Endodermal cell (in vitro differentiated cells): ENCODE data around the gene FNDC1. TPM values are rescaled to one million over a fixed set of nuclear protein-coding genes. Genes with fewer than 3 reads are reported as not detected.

Experiments
- DNase-seq: peaks from one replicate; pipeline ENCODE4 v3.0.0-alpha.2; 2017
- H3K27ac ChIP-seq: 2 replicates; pipeline ENCODE4 v1.5.1; 2013; ENCODE audit warnings: mild to moderate bottlenecking, low read depth, low read length, moderate library complexity
- H3K27me3 ChIP-seq: 2 replicates; pipeline ENCODE4 v1.6.1; 2013; ENCODE audit warnings: mild to moderate bottlenecking, low read length, moderate library complexity; ENCODE audit not compliant: insufficient read depth, control insufficient read depth, poor library complexity, severe bottlenecking
- H3K36me3 ChIP-seq: 2 replicates; pipeline ENCODE4 v1.7.0; 2013; ENCODE audit warnings: mild to moderate bottlenecking, low read length, moderate library complexity; ENCODE audit not compliant: control insufficient read depth, insufficient read depth
- H3K4me1 ChIP-seq: one replicate; pipeline ENCODE4 v1.7.0; 2013; ENCODE audit warnings: low read length; ENCODE audit not compliant: control insufficient read depth, insufficient read depth
- H3K4me3 ChIP-seq: 2 replicates; pipeline ENCODE4 v1.5.1; 2013; ENCODE audit warnings: mild to moderate bottlenecking, low read length, moderate library complexity
- H3K9ac ChIP-seq: 2 replicates; pipeline ENCODE4 v1.6.1; 2013; ENCODE audit warnings: mild to moderate bottlenecking, low read length, moderate library complexity; ENCODE audit not compliant: poor library complexity, severe bottlenecking; ENCODE audit errors: extremely low read depth
- H3K9me3 ChIP-seq: 2 replicates; pipeline ENCODE4 v1.6.1; 2013; ENCODE audit warnings: mild to moderate bottlenecking, low read length, moderate library complexity; ENCODE audit not compliant: control insufficient read depth
- H3K27ac Mint-ChIP-seq: 2 replicates; pipeline ENCODE4 v1.8.0; 2020; ENCODE audit warnings: mixed read lengths
- H3K27me3 Mint-ChIP-seq: 2 replicates; pipeline ENCODE4 v1.8.0; 2021; ENCODE audit warnings: mild to moderate bottlenecking, mixed read lengths; ENCODE audit not compliant: insufficient read depth
- H3K36me3 Mint-ChIP-seq: 2 replicates; pipeline ENCODE4 v1.8.0; 2020; ENCODE audit warnings: low read depth, mixed read lengths
- H3K4me1 Mint-ChIP-seq: 2 replicates; pipeline ENCODE4 v1.8.0; 2020; ENCODE audit warnings: mixed read lengths
- H3K4me3 Mint-ChIP-seq: 2 replicates; pipeline ENCODE4 v1.8.0; 2020; ENCODE audit warnings: mild to moderate bottlenecking, moderate library complexity, mixed read lengths
- H3K9me3 Mint-ChIP-seq: 2 replicates; pipeline ENCODE4 v1.8.0; 2020; ENCODE audit warnings: mild to moderate bottlenecking, mixed read lengths
- CTCF ChIP-seq: fragments of 200-600 bp; sonication (generic); conservative IDR thresholded peaks from 2 replicates; pipeline ENCODE4 v1.5.0; 2021; ENCODE audit warnings: antibody characterized with exemption, mild to moderate bottlenecking
- WGBS, 2 experiments: methylation state at CpG; one replicate each; pipeline versions ENCODE4 v1.1.5 to v1.1.7; 2013; ENCODE audit warnings: missing lambda C conversion rate in 2 of 2, mixed read lengths in 1 of 2; ENCODE audit not compliant: insufficient coverage in 1 of 2, insufficient read length in 1 of 2; 5-methylcytosine and 5-hydroxymethylcytosine counted together
- total RNA-seq, 2 donors: library from RNA; stranded (reverse); fragmentation: NEBNext Ultra II Directional in 1 of 2; extraction: Animal tissue kit (Norgen Biotek cat#: 25700) in 1 of 2; gene quantifications; 2 replicates in 1 of 2; 3 replicates in 1 of 2; pipeline ENCODE4 v1.2.1, GENCODE V29; 2021

FNDC1 gene
- total RNA-seq, 2 donors from 2014 or later = 0.55 to 0.62 TPM

- no peaks in the 10 kb centered on the region for H3K4me1 ChIP-seq
- H3K9me3 Mint-ChIP-seq = peaks cover 6% of the 10 kb centered on the region
These were observed 21.3 kb downstream of the FNDC1 start for GRCh38 chr6:159190460-159190859.

GRCh38 chr6:159193923-159194322, 24.7 kb downstream of the FNDC1 start:
- peaks cover 7% of the 10 kb centered on the region for H3K4me1 Mint-ChIP-seq
- H3K27me3 ChIP-seq = peaks cover 10% of the 10 kb centered on the region
- no peaks in the 10 kb centered on the region for H3K36me3 Mint-ChIP-seq
- H3K27me3 Mint-ChIP-seq = peaks cover 11% of the 10 kb centered on the region
- H3K27ac Mint-ChIP-seq = no peak overlapping the region
- no peaks in the 10 kb centered on the region for H3K9me3 ChIP-seq
- no peak overlapping the region for H3K4me3 Mint-ChIP-seq
- H3K4me3 ChIP-seq = no peak overlapping the region
- no peaks in the 10 kb centered on the region for H3K4me1 ChIP-seq
- no peaks in the 10 kb centered on the region for H3K9me3 Mint-ChIP-seq
- no peak overlapping the region for H3K9ac ChIP-seq
- WGBS, 2 experiments = 86% methylated on average over 2 of the region's 2 CpGs; no CpG with 5 or more reads in 1 of the 2 experiments
- DNase-seq = no peak
- H3K36me3 ChIP-seq = no peaks in the 10 kb centered on the region
- no peak overlapping the region for H3K27ac ChIP-seq
- no peak for TF ChIP-seq CTCF

More at GRCh38 chr6:159190460-159190859, 21.3 kb downstream of the FNDC1 start:
- Mint-ChIP-seq H3K27me3 (peaks cover 9% of the 10 kb centered on the region), H3K4me1 (no peaks in the 10 kb centered on the region), H3K36me3 (no peaks in the 10 kb centered on the region), H3K4me3 (no peak overlapping the region), H3K27ac (no peak overlapping the region)
- TF ChIP-seq CTCF = no peak
- peaks cover 4% of the 10 kb centered on the region for H3K27me3 ChIP-seq
- H3K9me3 ChIP-seq = no peaks in the 10 kb centered on the region
- H3K27ac ChIP-seq = no peak overlapping the region
- no peaks in the 10 kb centered on the region for H3K36me3 ChIP-seq
- no peak overlapping the region for H3K9ac ChIP-seq
- 85 to 88% methylated on average over 7 of the region's 7 CpGs for WGBS, 2 experiments
- DNase-seq = no peak
- no peak overlapping the region for H3K4me3 ChIP-seq

GRCh38 chr6:159194421-159194820, 25.2 kb downstream of the FNDC1 start:
- TF ChIP-seq CTCF = no peak
- Histone ChIP-seq H3K36me3 (no peaks in the 10 kb centered on the region), H3K4me1 (no peaks in the 10 kb centered on the region), H3K9me3 (no peaks in the 10 kb centered on the region), H3K27me3 (peaks cover 10% of the 10 kb centered on the region), H3K27ac (no peak overlapping the region), H3K9ac (no peak overlapping the region), H3K4me3 (no peak overlapping the region)
- H3K4me3 Mint-ChIP-seq = no peak overlapping the region
- DNase-seq = no peak
- H3K36me3 Mint-ChIP-seq = no peaks in the 10 kb centered on the region
- H3K4me1 Mint-ChIP-seq = peaks cover 7% of the 10 kb centered on the region
- no peak overlapping the region for H3K27ac Mint-ChIP-seq
- peaks cover 10% of the 10 kb centered on the region for H3K27me3 Mint-ChIP-seq
- no peaks in the 10 kb centered on the region for H3K9me3 Mint-ChIP-seq
- WGBS, 2 experiments = 89 to 96% methylated on average over 4 of the region's 4 CpGs
